GM12878 (cell line): ENCODE measurements around the gene DPPA4.

Source experiments
- MTA3 ChIP-seq: IDR thresholded peaks from 2 replicates; pipeline ENCODE4 v1.6.1; 2012; ENCODE audit warnings: low read length, inconsistent platforms, borderline replicate concordance
- NKRF ChIP-seq: fragments of 450-650 bp; conservative IDR thresholded peaks from 2 replicates; pipeline ENCODE4 v1.6.1; 2017; ENCODE audit warnings: mild to moderate bottlenecking, moderate library complexity
- NRF1 ChIP-seq: conservative IDR thresholded peaks from 2 replicates; pipeline ENCODE4 v1.6.1; 2011; ENCODE audit warnings: mild to moderate bottlenecking, low read depth, low read length, improper control_type of control experiment
- POLR2A ChIP-seq: IDR thresholded peaks from 2 replicates; pipeline ENCODE4 v1.6.1; 2011; ENCODE audit warnings: low read depth, mild to moderate bottlenecking, low read length
- SMAD1 ChIP-seq: fragments of 450-650 bp; IDR thresholded peaks from 2 replicates; pipeline ENCODE4 v1.6.1; 2018; ENCODE audit warnings: mild to moderate bottlenecking, low read depth; ENCODE audit not compliant: partially characterized antibody
- SRF ChIP-seq, 2 experiments: IDR thresholded peaks; 2 replicates each; pipeline ENCODE4 v1.6.1; 2011; ENCODE audit warnings: low read depth in 2 of 2, low read length in 2 of 2, mild to moderate bottlenecking in 1 of 2, moderate library complexity in 1 of 2
- TF ChIP-seq, protein P1 (sequence below): IDR thresholded peaks from 2 replicates; pipeline ENCODE4 v1.6.1; 2011; ENCODE audit warnings: low read depth, mild to moderate bottlenecking, low read length, moderate library complexity, borderline replicate concordance; ENCODE audit errors: extremely low read depth
- TF ChIP-seq, protein P2 (sequence below), 3 experiments: IDR thresholded peaks in 2 of 3; conservative IDR thresholded peaks in 1 of 3; 2 replicates each; pipeline ENCODE4 v1.5.1; 2011; ENCODE audit warnings: low read depth in 3 of 3, low read length in 3 of 3, mild to moderate bottlenecking in 3 of 3, control low read depth in 2 of 3, moderate library complexity in 2 of 3, inconsistent platforms in 1 of 3, mixed read lengths in 1 of 3; ENCODE audit not compliant: control insufficient read depth in 2 of 3, insufficient read depth in 1 of 3; ENCODE audit errors: extremely low read depth in 1 of 3
- TF ChIP-seq, protein P3 (sequence below): IDR thresholded peaks from 2 replicates; pipeline ENCODE4 v1.6.1; 2012; ENCODE audit warnings: mild to moderate bottlenecking, low read depth, low read length

GRCh38 chr3:109330405-109330804 lies 6.9 kb downstream of the DPPA4 start:
- TF ChIP-seq, protein P1, sequence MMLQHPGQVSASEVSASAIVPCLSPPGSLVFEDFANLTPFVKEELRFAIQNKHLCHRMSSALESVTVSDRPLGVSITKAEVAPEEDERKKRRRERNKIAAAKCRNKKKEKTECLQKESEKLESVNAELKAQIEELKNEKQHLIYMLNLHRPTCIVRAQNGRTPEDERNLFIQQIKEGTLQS, result no peak
- TF ChIP-seq MTA3, result no peak
- TF ChIP-seq, protein P2, sequence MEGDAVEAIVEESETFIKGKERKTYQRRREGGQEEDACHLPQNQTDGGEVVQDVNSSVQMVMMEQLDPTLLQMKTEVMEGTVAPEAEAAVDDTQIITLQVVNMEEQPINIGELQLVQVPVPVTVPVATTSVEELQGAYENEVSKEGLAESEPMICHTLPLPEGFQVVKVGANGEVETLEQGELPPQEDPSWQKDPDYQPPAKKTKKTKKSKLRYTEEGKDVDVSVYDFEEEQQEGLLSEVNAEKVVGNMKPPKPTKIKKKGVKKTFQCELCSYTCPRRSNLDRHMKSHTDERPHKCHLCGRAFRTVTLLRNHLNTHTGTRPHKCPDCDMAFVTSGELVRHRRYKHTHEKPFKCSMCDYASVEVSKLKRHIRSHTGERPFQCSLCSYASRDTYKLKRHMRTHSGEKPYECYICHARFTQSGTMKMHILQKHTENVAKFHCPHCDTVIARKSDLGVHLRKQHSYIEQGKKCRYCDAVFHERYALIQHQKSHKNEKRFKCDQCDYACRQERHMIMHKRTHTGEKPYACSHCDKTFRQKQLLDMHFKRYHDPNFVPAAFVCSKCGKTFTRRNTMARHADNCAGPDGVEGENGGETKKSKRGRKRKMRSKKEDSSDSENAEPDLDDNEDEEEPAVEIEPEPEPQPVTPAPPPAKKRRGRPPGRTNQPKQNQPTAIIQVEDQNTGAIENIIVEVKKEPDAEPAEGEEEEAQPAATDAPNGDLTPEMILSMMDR (IDR thresholded peaks at IDR 0.05 in 2 of 3, conservative IDR thresholded peaks at IDR 0.05 in 1 of 3; ENCODE audit: control insufficient read depth in 2 of 3, extremely low read depth in 1 of 3, insufficient read depth in 1 of 3, low read depth in 3 of 3, low read length in 3 of 3), result no peak
- TF ChIP-seq NKRF, result no peak
- TF ChIP-seq, protein P3, sequence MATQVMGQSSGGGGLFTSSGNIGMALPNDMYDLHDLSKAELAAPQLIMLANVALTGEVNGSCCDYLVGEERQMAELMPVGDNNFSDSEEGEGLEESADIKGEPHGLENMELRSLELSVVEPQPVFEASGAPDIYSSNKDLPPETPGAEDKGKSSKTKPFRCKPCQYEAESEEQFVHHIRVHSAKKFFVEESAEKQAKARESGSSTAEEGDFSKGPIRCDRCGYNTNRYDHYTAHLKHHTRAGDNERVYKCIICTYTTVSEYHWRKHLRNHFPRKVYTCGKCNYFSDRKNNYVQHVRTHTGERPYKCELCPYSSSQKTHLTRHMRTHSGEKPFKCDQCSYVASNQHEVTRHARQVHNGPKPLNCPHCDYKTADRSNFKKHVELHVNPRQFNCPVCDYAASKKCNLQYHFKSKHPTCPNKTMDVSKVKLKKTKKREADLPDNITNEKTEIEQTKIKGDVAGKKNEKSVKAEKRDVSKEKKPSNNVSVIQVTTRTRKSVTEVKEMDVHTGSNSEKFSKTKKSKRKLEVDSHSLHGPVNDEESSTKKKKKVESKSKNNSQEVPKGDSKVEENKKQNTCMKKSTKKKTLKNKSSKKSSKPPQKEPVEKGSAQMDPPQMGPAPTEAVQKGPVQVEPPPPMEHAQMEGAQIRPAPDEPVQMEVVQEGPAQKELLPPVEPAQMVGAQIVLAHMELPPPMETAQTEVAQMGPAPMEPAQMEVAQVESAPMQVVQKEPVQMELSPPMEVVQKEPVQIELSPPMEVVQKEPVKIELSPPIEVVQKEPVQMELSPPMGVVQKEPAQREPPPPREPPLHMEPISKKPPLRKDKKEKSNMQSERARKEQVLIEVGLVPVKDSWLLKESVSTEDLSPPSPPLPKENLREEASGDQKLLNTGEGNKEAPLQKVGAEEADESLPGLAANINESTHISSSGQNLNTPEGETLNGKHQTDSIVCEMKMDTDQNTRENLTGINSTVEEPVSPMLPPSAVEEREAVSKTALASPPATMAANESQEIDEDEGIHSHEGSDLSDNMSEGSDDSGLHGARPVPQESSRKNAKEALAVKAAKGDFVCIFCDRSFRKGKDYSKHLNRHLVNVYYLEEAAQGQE, result no peak
- no peak for TF ChIP-seq NRF1
- TF ChIP-seq SMAD1, result no peak
- TF ChIP-seq SRF (IDR thresholded peaks at IDR 0.05; ENCODE audit: low read depth in 2 of 2, low read length in 2 of 2), result no peak
- no peak for TF ChIP-seq POLR2A
